Measurements from ENCODE around the gene TCERG1L.

TCERG1L gene

DNA sequence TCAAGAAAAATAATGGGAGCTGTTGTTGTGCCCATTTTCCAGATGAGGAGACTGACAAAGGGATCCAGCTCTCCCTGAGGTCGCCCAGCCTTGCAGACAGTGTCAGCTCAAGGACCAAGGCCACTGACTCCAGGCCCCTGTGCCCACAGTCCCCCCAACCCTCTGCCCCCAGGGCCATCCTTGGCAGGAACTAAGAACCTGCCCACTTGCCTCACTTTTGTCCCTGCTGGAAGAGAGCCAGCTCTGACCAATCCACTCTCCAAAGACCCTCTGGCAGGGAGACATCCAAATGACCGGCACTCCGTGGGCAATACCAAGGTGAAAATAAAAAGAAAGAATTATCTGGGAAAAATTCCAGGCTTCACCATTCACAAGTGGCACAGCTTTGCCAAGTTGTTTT, 101.3 kb downstream of the TCERG1L start:
- FAIRE-seq: no peak
- DNase-seq (ENCODE audit: low spot score): no peak

DNA sequence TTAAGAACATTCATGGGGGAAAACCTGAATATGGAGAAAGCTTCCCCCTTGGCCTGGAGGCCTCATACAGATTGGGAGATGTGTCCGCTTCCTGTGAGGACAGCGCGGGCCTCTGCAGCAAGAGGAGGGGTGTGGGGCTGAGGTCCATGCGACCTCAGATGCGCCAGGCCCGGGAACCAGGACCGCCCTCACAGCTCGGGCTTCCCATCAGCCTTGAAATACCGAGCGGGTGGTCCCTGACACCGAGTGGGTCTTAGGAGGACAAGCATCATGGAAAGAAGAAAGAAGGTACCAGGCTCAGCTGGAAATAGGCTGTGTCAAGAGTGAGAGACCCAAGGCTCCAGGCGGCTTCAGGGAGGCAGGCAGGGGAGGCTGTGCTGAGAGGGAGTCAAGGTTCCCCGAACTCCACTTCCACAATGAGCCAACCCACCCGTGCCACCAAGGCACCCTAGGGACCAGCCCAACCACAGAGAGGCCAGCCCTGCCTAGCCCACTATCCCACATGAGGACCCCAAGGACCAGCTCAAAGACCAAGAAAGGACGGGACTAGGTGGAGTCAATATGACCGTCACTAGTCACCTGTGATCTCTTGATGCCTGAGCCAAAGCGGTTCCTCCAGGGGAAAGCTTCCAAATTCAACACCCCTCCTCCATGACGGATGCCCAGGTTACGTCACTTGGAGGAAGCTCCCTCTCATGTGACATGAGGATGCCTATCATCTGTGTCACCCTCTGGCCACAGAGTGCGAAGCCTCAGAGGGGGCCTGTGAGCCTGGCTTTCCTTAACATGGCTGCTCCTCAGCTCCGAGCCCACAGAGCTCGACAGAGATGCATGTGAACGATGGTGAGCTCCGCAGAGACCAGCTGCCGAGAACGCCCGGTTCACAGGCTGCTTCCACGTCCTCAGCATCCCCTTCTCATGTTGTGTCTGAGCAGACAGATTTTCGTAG, 103.7 kb downstream of the TCERG1L start:
- FAIRE-seq: no peak

DNA sequence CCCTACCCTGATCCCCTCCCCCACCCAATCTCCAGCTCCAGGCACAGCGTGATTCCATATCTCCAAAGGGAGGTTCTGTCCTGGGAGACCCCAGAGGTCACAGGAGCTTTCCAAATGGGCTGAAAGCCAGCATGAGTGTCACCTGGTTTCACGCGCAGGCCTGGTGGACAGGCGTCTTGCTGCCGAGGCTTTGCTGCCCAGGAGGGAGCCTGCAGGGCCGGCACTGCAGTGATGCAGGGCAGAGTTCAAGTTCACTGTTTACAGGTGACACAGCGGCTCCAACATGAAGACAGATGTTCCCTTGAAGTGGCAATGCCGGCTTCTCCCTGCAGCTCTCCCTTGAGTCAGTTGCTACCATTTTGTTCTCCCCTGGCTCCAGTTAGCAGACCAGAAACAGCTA, 104.3 kb downstream of the TCERG1L start:
- FAIRE-seq (no peak), DNase-seq (ENCODE audit: low spot score) (no peak)

More for the DNA sequence above, 103.7 kb downstream of the TCERG1L start:
- DNase-seq (ENCODE audit: low spot score): no peak

DNA sequence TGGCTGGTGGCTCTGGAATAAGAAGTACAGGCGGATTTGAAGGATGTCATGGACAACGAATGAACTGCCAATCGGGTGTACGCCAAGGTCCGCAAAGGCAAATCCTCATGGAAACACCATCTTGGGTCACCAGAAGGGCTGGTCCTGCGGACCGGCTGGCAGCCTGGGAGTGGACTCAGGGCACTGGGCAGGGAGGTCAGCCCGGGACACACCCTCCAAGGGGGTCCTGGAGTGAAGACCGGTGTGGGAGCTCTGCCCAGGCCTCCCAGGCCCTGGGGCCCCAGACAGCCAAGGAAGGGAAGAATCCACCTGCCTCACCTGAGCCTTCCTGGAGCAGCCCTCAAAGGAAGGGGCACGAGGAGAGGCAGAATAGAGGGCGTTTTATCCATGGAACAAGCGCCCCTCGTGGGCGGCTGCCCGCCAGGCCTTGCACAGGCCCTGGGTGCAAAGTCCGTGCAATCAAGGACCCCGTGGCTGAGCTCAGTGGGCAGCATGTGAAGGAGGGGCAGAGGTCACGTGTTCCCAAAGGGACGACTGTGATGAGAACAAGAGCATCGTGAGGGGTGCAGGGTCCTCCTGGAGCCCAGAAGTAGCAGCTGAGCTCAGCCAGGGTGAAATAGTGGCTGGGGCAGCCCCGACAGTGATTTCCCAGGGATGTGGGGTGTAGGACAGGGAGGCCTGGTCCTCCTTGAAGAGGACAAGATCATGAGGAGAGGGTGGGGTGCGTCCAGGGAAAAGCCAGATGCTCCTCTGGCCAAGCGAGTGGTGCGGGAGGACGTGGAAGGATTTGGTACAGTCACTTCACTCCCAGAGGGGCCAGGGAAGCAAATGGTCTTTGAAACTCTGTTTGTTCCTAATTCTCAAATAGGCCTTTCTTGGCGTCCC, 105.2 kb downstream of the TCERG1L start:
- no peak for FAIRE-seq
- no peak for DNase-seq (ENCODE audit: low spot score)

DNA sequence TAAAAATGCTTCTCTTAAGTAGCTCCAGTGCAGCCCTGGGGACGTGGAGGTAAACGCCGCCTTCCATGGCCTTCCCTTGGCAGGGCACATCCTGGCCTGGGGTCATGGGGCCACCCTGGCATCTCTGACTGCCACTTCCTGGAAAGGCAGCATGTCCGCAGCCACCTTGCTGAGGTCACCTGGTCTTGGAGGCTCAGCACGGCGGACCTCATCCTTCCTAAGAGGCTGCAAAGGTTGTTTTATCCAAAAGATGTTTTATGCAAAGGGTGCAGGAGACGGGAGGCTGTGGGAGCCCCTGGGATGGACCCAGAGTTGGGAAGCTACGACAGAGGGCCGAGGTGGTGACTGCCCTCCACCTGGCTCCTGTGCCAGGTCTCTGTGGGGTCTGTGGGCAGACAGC, 106.0 kb downstream of the TCERG1L start:
- DNase-seq (ENCODE audit: low spot score) (no peak), FAIRE-seq (no peak)

DNA sequence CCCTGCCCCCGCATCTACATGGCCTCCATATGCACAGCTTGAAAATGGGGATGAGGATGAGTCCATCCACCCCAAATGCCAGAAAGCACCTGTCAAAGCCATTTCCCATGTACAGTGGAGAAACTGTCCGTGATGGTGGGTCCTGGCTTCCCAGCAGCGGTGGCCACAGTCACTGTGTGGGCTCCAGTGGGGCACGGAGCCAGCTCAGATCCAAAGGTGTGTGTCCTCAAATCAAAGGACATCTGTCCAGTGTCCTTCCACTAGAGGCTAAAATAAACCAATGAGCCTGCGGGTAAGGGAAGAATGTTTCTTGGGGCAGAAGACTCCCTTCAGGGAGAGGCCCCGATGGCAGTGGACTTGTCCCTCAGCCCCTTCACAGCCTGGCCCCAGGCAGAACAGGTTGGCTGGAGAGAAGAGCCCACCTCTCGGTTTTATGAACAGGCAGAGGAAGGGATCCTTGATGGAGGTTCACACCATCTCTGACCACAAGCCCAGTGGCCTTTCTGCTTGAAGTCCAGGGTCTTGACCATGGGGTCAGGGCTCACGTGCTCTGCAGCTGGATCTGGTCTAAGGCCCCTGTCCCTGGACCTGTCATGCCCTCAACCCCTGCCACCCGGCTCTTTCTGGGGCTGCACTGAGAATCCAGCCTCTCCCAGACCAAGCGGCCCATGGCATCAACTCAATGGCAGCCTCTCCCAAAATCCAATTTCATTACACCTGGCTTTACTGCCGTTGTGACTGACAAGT, 106.9 kb downstream of the TCERG1L start:
- no peak for FAIRE-seq
- DNase-seq (ENCODE audit: low spot score): no peak

DNA sequence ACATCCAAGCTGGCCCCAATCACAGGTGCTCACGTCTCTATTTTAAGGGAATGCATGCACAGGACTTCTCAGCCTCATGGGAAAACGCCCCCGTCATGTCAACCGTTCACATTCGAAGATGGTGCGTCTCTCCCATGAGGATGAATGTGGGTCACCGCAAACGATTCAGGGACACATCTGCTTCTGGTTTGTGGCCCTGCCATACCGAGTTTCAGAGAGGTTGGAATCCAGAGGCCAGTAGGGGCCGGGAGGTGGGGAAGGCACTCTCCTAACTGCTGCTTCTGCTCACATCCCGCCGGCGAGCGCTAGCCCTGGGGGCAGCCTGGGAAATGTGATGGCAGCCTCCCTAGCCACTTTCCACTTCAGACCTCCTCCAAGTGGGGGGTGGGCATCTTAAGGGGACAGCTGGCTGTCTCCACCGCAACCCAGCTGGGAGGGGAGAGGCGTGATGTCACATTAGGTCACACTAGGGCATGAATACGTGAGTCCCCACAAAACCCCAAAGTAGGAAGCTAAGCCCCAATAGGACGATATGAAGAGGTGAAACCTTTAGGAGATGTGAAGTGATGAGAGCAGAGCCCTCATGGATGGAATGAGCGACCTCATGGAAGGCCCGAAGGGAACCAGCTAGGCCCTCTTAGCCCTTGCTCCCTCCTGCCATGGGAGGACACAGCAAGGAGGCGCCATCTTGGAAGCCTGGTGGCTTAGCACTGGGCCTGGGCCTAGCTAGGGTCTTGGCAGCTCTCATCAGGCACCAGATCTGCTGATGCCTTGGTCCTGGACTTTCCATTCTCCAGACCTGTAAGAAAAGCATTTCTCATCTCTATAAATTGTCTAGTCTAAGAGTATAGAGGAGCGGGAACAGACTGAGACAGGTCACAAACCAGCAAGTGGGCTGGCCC, 107.8 kb downstream of the TCERG1L start:
- FAIRE-seq (no peak), DNase-seq (ENCODE audit: low spot score) (no peak)

DNA sequence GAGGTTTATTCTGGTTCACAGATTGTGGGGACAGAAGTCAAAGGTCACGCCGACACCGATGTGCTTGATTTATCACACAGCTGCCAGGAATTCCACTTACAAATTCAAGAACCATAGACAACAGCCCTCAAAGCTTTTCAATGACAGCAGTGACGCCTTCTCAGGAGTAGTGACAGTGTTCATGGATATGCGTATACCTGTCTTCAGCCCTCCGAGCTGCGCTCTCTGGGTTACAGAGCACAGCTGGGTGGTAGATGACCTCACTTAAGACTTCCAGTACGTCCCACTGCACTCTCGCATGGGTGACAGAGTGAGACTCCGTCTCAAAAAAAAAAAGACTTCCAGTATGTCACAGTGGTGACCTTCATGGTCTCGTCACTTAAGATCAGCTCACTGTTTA, 108.5 kb downstream of the TCERG1L start:
- no peak for FAIRE-seq

DNA sequence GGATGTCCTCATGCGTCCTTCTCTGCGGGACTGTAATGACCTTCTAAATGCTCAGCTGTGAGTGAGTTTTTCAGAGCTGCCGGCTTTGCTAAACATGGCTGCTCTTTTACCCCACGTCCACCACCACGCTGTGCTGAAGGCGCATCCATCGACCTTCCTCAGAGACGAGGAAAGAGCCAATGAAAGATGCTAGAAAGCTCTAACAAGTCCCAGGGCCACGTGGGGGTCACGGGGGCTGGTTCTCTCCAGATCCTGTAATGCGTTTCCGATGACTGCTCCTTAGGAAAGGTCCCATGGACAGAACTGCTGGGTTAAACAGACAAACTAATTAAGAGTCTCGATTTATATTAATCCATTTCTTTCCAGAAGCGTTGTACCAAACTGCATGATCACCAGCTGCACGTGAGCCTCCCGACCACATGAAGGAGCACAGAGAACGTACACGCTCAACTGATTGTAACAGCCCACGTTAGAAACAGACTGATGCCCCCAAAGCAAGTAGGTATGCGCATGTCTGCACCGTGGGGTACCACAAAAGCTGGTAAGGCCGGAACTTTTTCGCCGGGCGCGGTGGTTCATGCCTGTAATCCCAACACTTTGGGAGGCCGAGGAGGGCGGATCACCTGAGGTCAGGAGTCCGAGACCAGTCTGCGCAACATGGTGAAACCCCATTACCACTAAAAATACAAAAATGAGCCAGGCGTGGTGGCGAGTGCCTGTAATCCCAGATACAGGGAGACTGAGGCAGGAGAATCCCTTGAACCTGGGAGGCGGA, 109.6 kb downstream of the TCERG1L start:
- no peak for DNase-seq (ENCODE audit: low spot score)
- FAIRE-seq: no peak

More for the DNA sequence above, 108.5 kb downstream of the TCERG1L start:
- DNase-seq (ENCODE audit: low spot score): no peak

DNA sequence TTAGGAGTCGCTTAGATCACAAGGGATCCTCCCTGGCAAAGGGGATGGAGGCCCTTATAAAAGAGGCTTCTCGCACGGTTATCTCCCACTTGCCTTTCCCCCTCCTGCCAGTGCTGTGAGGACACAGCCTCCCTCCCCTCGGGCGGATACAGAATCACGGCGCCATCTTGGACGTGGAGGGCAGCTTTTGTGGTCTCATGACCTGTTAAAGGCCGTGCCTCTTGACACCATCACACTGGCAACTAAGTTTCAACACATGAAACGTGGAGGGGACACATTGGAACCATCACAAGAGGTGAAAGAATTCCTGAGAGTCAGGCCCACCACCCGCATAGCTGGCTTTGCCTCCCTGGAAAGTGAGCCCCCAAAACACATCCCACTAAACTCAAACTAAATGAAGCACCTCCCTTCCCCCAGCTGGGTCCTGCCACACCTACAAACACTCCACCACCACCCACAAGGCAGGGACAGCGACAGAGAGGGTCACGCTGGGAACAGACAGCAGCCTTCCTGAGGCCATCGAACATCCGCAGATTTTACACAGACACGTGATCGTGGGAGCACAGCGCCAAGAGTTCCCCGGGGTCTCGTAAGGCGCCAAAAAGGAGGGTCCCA, 110.6 kb downstream of the TCERG1L start:
- DNase-seq (ENCODE audit: low spot score): no peak
- no peak for FAIRE-seq

DNA sequence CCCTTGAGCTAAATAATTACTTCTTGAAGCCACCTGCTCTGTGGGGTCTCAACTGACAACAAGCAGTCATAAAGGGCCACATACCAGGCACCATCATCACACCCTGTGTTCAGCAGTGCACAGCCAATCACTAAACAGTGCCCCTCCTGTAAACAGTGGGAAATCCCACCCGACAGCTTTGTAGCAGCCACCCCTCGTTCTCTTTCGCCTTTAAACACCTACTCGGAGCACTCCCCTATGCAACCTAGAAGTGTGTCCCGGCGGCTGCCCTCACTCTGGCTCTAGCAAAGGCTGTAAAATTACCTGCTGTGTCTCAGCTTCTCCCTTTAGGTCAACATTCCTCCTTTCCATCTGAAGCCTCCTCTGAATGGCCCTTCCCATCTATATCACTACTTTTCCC, 111.9 kb downstream of the TCERG1L start:
- DNase-seq (ENCODE audit: low spot score) (no peak), FAIRE-seq (no peak)

DNA sequence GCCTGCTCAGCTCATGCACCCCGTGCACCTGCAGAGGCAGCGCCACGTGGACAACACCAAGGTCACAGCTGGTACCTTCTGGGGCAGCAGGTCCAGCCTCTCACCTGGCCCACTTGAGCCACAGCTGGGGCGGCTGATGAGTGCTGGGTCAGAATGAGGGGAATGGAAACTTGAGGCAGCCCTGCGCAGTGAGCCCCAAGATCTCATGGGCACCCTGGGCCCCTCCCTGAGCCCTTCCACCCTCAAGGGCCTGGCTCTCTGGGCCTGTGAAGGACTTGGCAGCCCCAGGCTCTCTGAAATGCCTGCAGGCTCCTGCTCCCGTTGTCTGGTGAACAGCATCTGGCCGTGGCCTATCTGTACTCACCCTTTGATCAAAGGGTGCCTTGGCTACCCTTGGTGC, 112.7 kb downstream of the TCERG1L start:
- FAIRE-seq: no peak
- DNase-seq (ENCODE audit: low spot score): no peak

DNA sequence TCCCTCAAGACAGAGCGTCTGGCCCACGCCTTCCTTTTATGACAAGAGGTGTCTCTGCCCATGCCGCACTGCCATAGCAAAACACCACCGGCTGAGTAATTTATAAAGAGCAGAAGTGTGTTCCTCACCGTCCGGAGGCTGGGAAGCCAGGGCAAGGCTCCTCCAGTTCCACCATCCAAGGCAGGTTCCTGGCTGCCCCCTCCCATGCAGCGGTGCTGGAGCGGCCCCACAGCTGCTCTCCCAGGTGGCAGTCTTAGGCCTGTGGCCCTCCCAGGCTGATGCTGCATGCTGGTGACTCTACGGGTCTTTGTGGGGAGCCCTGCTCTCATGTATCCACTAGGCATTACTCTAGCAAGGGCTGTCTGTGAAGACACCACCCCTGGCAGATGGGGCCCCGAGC, 113.1 kb downstream of the TCERG1L start:
- no peak for FAIRE-seq
- DNase-seq (ENCODE audit: low spot score): no peak

DNA sequence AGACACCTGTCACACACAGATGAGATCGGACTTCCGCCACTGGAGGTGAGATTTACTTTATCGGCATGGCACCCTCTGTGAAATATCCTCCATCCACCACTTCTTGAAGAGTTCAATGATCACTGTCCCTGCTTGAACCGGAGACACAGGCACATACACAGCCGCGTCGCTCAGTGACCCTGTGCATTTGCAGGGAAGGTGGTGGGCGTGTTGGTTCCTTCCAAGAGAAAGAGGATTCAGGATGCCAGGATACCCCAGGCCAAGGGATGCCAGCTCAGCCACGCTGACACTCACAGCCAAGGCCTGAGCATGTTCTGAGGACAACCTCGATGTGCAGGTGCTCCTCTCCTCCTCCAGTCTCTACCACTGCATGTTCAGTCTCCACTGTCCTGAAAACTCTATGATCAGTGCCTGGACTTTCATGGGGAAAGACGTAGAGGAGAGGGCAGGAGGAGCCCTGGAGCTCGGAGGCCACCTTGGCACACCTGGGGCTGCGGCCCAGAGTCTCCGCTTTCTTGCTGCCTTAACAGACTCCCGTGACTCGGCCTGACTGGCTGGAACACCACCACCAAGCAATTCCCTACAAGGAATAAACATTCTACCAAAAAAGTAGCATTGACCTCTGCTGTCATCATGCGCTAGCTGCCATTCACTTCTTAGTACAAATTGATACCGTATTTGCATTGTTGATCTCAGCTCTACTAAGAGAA, 115.2 kb downstream of the TCERG1L start:
- DNase-seq (ENCODE audit: low spot score) (no peak), FAIRE-seq (no peak)

DNA sequence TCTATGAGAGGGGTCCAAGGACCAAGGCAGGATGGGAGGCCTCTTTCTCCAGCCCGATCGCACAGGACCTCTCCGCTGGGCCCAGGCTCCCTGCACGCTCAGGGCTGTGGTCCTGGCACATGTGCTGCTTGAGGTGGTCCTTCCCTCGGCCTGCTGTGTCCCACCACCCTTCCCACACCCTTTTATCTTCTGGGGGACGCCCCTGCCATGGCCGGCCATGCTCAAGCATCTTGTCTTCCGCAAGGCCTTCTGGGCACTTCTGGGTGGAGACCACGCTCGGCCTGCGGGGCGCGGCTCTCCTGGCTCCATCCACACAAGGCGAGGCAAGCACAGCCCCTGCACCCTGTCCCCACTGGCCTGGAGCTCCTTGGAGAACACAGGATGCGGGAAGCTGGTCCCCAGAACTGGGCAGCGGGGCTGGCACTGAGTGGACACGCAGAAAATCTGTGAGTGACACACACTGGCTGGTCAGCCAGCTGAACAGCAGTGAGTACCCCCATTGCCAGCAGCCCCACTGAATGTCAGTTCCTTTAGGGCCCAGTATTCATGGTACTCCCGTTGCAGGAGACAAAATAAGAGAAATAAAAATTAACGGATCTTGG, 115.9 kb downstream of the TCERG1L start:
- FAIRE-seq (no peak), DNase-seq (ENCODE audit: low spot score) (no peak)

DNA sequence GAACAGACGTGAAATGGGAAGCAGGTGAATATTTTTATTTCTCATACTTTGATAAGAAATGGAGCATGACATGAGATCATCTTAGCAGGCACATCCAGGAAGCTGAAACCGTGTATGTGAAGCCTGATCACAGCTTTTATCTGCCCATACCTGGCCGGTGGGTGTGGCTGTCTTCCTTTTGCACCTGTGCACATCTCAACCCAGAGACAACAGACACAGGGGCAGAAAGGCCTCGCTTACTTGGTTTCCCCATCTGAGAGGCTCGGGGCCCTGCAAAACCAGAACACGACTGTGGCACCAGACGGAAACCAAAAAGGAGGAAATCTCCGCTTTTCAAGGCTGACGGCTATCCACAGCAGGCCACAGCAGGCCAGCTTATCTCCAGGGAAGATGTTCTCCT, 116.4 kb downstream of the TCERG1L start:
- DNase-seq (ENCODE audit: low spot score): no peak

DNA sequence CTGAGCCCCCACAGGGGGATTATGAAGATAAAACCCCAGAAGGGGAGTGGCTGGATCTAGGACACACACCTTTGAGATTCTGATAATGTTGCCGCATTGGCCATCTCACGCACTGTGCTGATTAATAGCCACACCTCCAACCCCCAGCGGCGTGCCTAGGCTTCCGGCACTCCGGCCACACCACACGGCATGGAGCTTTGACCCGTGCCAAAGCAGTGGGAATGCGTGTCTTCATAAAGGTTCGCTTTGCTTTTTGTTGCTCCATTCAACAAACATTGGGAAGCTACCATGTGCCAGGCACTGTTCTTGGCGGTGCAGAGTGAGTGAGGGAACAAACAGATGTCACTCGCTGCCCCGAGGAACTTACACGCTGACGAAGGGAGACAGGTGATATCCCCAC, 117.6 kb downstream of the TCERG1L start:
- no peak for FAIRE-seq
- no peak for DNase-seq (ENCODE audit: low spot score)

More for the DNA sequence above, 116.4 kb downstream of the TCERG1L start:
- no peak for FAIRE-seq

DNA sequence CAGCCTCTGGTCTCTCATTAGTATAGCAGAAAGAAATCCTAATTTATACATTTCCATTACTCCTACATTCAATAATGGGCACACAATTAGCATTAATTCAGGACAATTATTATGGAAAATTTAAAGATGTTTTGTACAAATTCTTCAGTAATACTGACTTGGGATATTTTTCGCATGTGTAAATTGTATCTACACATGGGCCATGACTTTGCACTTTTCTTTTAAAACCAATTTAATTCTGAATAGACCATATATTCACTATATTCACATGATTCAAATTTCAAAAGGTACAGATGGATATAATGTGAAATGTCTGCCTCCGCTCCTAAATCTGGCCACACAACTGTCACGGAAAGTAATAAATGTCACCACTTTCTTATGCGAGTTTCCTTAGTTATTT, 123.0 kb downstream of the TCERG1L start:
- FAIRE-seq (no peak), DNase-seq (ENCODE audit: low spot score) (no peak)
